Loucy (cell line): ENCODE data around the gene ADTRP.

Source experiments
- H2AFZ ChIP-seq: fragments of 200-600 bp; sonication (generic); 2 replicates; pipeline ENCODE4 v1.6.0; 2016; ENCODE audit warnings: antibody characterized with exemption, mild to moderate bottlenecking, low read length, moderate library complexity
- H3F3A ChIP-seq: fragments of 200-600 bp; 2 replicates; pipeline ENCODE4 v1.6.0; 2016; ENCODE audit warnings: antibody characterized with exemption, low read depth, mild to moderate bottlenecking
- H3K27me3 ChIP-seq: fragments of 200-600 bp; sonication (generic); 2 replicates; pipeline ENCODE4 v1.6.1; 2014; ENCODE audit warnings: low read length, mild to moderate bottlenecking; ENCODE audit not compliant: insufficient read depth, poor library complexity, severe bottlenecking
- H3K36me3 ChIP-seq: fragments of 200-600 bp; sonication (generic); 2 replicates; pipeline ENCODE4 v1.6.1; 2016; ENCODE audit warnings: low read length; ENCODE audit not compliant: insufficient read depth
- H3K4me1 ChIP-seq: fragments of 200-600 bp; sonication (generic); 2 replicates; pipeline ENCODE4 v1.5.1; 2014; ENCODE audit warnings: low read length, mild to moderate bottlenecking; ENCODE audit not compliant: insufficient read depth, poor library complexity, severe bottlenecking
- H3K4me2 ChIP-seq: fragments of 200-600 bp; sonication (generic); 2 replicates; pipeline ENCODE4 v1.6.0; 2014; ENCODE audit warnings: antibody characterized with exemption, low read length, low read depth, mild to moderate bottlenecking; ENCODE audit not compliant: poor library complexity, severe bottlenecking
- H3K4me3 ChIP-seq: fragments of 200-600 bp; sonication (generic); 2 replicates; pipeline ENCODE4 v1.5.1; 2014; ENCODE audit warnings: low read length, mild to moderate bottlenecking, mixed read lengths; ENCODE audit not compliant: poor library complexity, severe bottlenecking
- H3K79me2 ChIP-seq: fragments of 200-600 bp; sonication (generic); 2 replicates; pipeline ENCODE4 v1.6.1; 2014; ENCODE audit warnings: low read length; ENCODE audit not compliant: insufficient read depth
- H3K9ac ChIP-seq: fragments of 200-600 bp; sonication (generic); 2 replicates; pipeline ENCODE4 v1.6.0; 2014; ENCODE audit warnings: mild to moderate bottlenecking, low read depth, low read length, moderate library complexity; ENCODE audit not compliant: poor library complexity, severe bottlenecking
- H3K9me2 ChIP-seq: fragments of 200-600 bp; sonication (generic); replicated peaks from 2 replicates; pipeline ENCODE4 v1.6.1; 2016; ENCODE audit warnings: low read depth, low read length, mixed read lengths
- H3K9me3 ChIP-seq: fragments of 200-600 bp; sonication (generic); 2 replicates; pipeline ENCODE4 v1.6.1; 2014; ENCODE audit warnings: mild to moderate bottlenecking, antibody characterized with exemption, low read length, low read depth; ENCODE audit not compliant: insufficient read depth
- H4K20me1 ChIP-seq: fragments of 200-600 bp; sonication (generic); 2 replicates; pipeline ENCODE4 v1.6.0; 2014; ENCODE audit warnings: antibody characterized with exemption, low read length, mild to moderate bottlenecking; ENCODE audit not compliant: insufficient read depth, poor library complexity, severe bottlenecking
- CTCF ChIP-seq: fragments of 200-600 bp; sonication (generic); conservative IDR thresholded peaks from 2 replicates; pipeline ENCODE4 v1.5.1; 2014; ENCODE audit warnings: mild to moderate bottlenecking, antibody characterized with exemption, low read length
- EZH2phosphoT487 ChIP-seq: fragments of 200-600 bp; IDR thresholded peaks from 2 replicates; pipeline ENCODE4 v1.6.1; 2018; ENCODE audit warnings: antibody characterized with exemption, mild to moderate bottlenecking, moderate library complexity, borderline replicate concordance

Gene ADTRP

DNA sequence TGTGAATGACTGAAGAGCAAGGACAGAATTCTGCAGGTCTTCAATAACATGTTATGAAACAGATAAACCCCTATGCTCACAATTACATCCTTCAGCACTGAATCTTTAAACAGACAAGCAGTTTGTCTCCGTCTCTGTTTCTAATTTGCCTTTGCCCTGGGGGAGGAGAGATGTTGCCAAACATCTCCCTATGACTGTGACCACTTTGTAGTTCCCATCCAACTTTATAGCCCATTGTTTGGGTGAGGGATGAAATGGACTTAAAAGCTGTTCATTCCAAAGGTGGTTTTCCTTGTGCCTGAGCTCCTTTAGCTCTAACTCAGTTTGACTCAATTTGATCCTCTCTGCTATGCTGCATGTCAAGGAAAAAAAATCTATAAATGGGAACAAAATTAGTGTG lies 19.5 kb upstream of the ADTRP start:
- no peak overlapping the region for H3K4me2 ChIP-seq
- H3K27me3 ChIP-seq, result no peaks in the 10 kb centered on the region
- H3F3A ChIP-seq, result no peaks in the 10 kb centered on the region
- H3K9me3 ChIP-seq, result no peaks in the 10 kb centered on the region; the same call in 1 of the 2 replicates
- no peak overlapping the region for H3K9ac ChIP-seq
- H4K20me1 ChIP-seq, result no peaks in the 10 kb centered on the region
- H2AFZ ChIP-seq, result no peak overlapping the region
- no peaks in the 10 kb centered on the region for H3K4me1 ChIP-seq
- H3K4me3 ChIP-seq, result no peak overlapping the region
- no peaks in the 10 kb centered on the region for H3K36me3 ChIP-seq
- no peaks in the 10 kb centered on the region for H3K79me2 ChIP-seq
- no peaks in the 10 kb centered on the region for H3K9me2 ChIP-seq
- TF ChIP-seq CTCF, result no peak

- Histone ChIP-seq H4K20me1 (no peaks in the 10 kb centered on the region), H3K9me3 (no peaks in the 10 kb centered on the region; the same call in 1 of the 2 replicates), H3K4me2 (no peak overlapping the region), H3K9me2 (no peaks in the 10 kb centered on the region), H3K4me1 (no peaks in the 10 kb centered on the region), H3K9ac (no peak overlapping the region), H3K79me2 (no peaks in the 10 kb centered on the region), H3K27me3 (no peaks in the 10 kb centered on the region), H3K36me3 (no peaks in the 10 kb centered on the region), H3F3A (no peaks in the 10 kb centered on the region), H3K4me3 (no peak overlapping the region), H2AFZ (no peak overlapping the region)
- TF ChIP-seq EZH2phosphoT487 (no peak), CTCF (no peak)
Measured at GRCh38 chr6:11796829-11797228, 18.2 kb upstream of the ADTRP start.

GRCh38 chr6:11795403-11795802 lies 16.8 kb upstream of the ADTRP start:
- no peak overlapping the region for H3K9ac ChIP-seq
- no peaks in the 10 kb centered on the region for H4K20me1 ChIP-seq
- H3K4me2 ChIP-seq, result no peak overlapping the region
- no peak for TF ChIP-seq CTCF
- no peak for TF ChIP-seq EZH2phosphoT487
- no peak overlapping the region for H2AFZ ChIP-seq
- no peaks in the 10 kb centered on the region for H3K4me1 ChIP-seq
- H3K4me3 ChIP-seq, result no peak overlapping the region
- H3K27me3 ChIP-seq, result no peaks in the 10 kb centered on the region
- H3K9me3 ChIP-seq, result no peaks in the 10 kb centered on the region; the same call in 1 of the 2 replicates
- no peaks in the 10 kb centered on the region for H3K36me3 ChIP-seq
- H3K9me2 ChIP-seq, result no peaks in the 10 kb centered on the region
- no peaks in the 10 kb centered on the region for H3K79me2 ChIP-seq
- H3F3A ChIP-seq, result no peaks in the 10 kb centered on the region
